DOHH2 (cell line): ENCODE data around the gene IFI16.

Source experiments
- EZH2phosphoT487 ChIP-seq: fragments of 200-600 bp; sonication (generic); IDR thresholded peaks from 2 replicates; pipeline ENCODE4 v1.6.1; 2017; ENCODE audit warnings: borderline replicate concordance, mild to moderate bottlenecking, antibody characterized with exemption, low read length, moderate library complexity, mixed read lengths
- TF ChIP-seq, protein P1 (sequence below): fragments of 200-600 bp; sonication (generic); IDR thresholded peaks from one replicate; pipeline ENCODE4 v1.5.1; 2014; ENCODE audit warnings: antibody characterized with exemption, mild to moderate bottlenecking, low read depth, low read length; ENCODE audit not compliant: poor library complexity, severe bottlenecking

DNA sequence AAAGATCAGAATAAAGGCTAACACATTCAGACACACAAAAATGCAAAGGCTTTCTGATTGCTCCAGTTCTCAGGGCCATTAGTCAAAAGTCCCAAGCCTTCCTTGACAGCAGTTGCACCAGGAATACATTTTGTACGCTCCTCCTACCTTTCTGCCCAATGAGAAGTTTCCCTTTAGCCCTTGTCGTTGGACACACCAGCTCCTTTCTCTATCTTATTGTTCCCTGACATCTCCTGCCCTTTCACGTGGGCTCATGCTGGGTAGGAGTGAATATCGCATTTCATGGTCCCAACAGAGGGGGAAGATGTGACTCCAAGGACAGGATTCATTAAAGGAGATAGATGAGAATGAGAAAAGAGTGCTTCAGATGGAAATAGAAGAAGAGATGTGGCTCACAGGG, 33.5 kb upstream of the IFI16 start:
- TF ChIP-seq, protein P1, sequence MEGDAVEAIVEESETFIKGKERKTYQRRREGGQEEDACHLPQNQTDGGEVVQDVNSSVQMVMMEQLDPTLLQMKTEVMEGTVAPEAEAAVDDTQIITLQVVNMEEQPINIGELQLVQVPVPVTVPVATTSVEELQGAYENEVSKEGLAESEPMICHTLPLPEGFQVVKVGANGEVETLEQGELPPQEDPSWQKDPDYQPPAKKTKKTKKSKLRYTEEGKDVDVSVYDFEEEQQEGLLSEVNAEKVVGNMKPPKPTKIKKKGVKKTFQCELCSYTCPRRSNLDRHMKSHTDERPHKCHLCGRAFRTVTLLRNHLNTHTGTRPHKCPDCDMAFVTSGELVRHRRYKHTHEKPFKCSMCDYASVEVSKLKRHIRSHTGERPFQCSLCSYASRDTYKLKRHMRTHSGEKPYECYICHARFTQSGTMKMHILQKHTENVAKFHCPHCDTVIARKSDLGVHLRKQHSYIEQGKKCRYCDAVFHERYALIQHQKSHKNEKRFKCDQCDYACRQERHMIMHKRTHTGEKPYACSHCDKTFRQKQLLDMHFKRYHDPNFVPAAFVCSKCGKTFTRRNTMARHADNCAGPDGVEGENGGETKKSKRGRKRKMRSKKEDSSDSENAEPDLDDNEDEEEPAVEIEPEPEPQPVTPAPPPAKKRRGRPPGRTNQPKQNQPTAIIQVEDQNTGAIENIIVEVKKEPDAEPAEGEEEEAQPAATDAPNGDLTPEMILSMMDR: no peak
- TF ChIP-seq EZH2phosphoT487: no peak
